Cardiac muscle cell (in vitro differentiated cells and primary cell): ENCODE data around the gene GCNT2. TPM values are rescaled to one million over a fixed set of nuclear protein-coding genes. Genes with fewer than 3 reads are reported as not detected.

Experiments
- DNase-seq, 2 donors: peaks; one replicate each; pipeline versions ENCODE4 v3.0.0 to v3.0.0-alpha.2; 2010 to 2017; ENCODE audit warnings: low read depth in 1 of 2, low spot score in 1 of 2
- H3K27ac ChIP-seq: fragments of 200-600 bp; sonication (generic); 2 replicates; pipeline ENCODE4 v1.5.1; 2016
- H3K27me3 ChIP-seq: fragments of 200-600 bp; sonication (generic); 2 replicates; pipeline ENCODE4 v1.6.0; 2016; ENCODE audit warnings: control low read depth
- H3K36me3 ChIP-seq: fragments of 200-600 bp; sonication (generic); 2 replicates; pipeline ENCODE4 v1.5.1; 2016; ENCODE audit warnings: control low read depth
- H3K4me1 ChIP-seq: fragments of 200-600 bp; sonication (generic); 2 replicates; pipeline ENCODE4 v1.8.1; 2017; ENCODE audit warnings: low read depth, mild to moderate bottlenecking, mixed run types
- H3K4me3 ChIP-seq: fragments of 200-600 bp; sonication (generic); 2 replicates; pipeline ENCODE4 v1.5.1; 2016; ENCODE audit warnings: mild to moderate bottlenecking
- H3K9me3 ChIP-seq: fragments of 200-600 bp; sonication (generic); 2 replicates; pipeline ENCODE4 v1.5.1; 2017; ENCODE audit warnings: low read depth, mild to moderate bottlenecking, control low read depth
- CTCF ChIP-seq: IDR thresholded peaks from 2 replicates; pipeline ENCODE4 v1.5.1; 2012; ENCODE audit warnings: low read depth, mild to moderate bottlenecking, low read length
- polyA plus RNA-seq: library from polyadenylated mRNA; unstranded; fragments of >200 nt; fragmentation: Nextera tagmentation; extraction: Ambion mirVana; gene quantifications from 2 replicates; pipeline ENCODE4 v1.2.1, GENCODE V29; 2016
- total RNA-seq: library from RNA; depleted of rRNA; stranded (reverse); fragments of >200 nt; gene quantifications from 2 replicates; pipeline ENCODE4 v1.2.3, GENCODE V29; 2016

The GCNT2 gene
- total and polyA plus RNA-seq, 2 experiments from 2014 or later = 21.4 to 27.3 TPM

- Histone ChIP-seq H3K27ac (no peak overlapping the region), H3K4me1 (peaks cover 43% of the 10 kb centered on the region), H3K4me3 (no peak overlapping the region), H3K36me3 (no peaks in the 10 kb centered on the region), H3K27me3 (no peaks in the 10 kb centered on the region), H3K9me3 (no peaks in the 10 kb centered on the region)
- TF ChIP-seq CTCF = no peak
- DNase-seq = no peak
These were observed 36.8 kb downstream of the GCNT2 start for GRCh38 chr6:10557913-10558312.

GRCh38 chr6:10558565-10558964 lies 37.4 kb downstream of the GCNT2 start:
- Histone ChIP-seq H3K9me3 (no peaks in the 10 kb centered on the region), H3K4me3 (no peak overlapping the region), H3K27me3 (no peaks in the 10 kb centered on the region), H3K36me3 (no peaks in the 10 kb centered on the region), H3K4me1 (peaks cover 43% of the 10 kb centered on the region), H3K27ac (no peak overlapping the region)
- peak in 1 of 2 donors; percentile 22 for DNase-seq
- TF ChIP-seq CTCF = no peak

GRCh38 chr6:10559522-10560152 lies 38.5 kb downstream of the GCNT2 start:
- Histone ChIP-seq H3K4me3 (no peak overlapping the region), H3K27ac (no peak overlapping the region), H3K27me3 (no peaks in the 10 kb centered on the region), H3K36me3 (no peaks in the 10 kb centered on the region), H3K4me1 (peaks cover 35% of the 10 kb centered on the region), H3K9me3 (no peaks in the 10 kb centered on the region)
- TF ChIP-seq CTCF = no peak
- no peak for DNase-seq

- Histone ChIP-seq H3K36me3 (no peaks in the 10 kb centered on the region), H3K27ac (no peak overlapping the region), H3K27me3 (no peaks in the 10 kb centered on the region), H3K4me1 (peaks cover 20% of the 10 kb centered on the region), H3K4me3 (no peak overlapping the region), H3K9me3 (no peaks in the 10 kb centered on the region)
- no peak for TF ChIP-seq CTCF
- DNase-seq = no peak
These were observed 40.6 kb downstream of the GCNT2 start for GRCh38 chr6:10561611-10562199.

- DNase-seq = no peak
- no peak for TF ChIP-seq CTCF
- H3K27ac ChIP-seq = no peak overlapping the region
- no peaks in the 10 kb centered on the region for H3K27me3 ChIP-seq
- no peaks in the 10 kb centered on the region for H3K4me1 ChIP-seq
- H3K9me3 ChIP-seq = no peaks in the 10 kb centered on the region
- no peaks in the 10 kb centered on the region for H3K36me3 ChIP-seq
- no peak overlapping the region for H3K4me3 ChIP-seq
These were observed 44.0 kb downstream of the GCNT2 start for GRCh38 chr6:10564975-10565673.
